ENCODE data around the gene BCR. TPM values are rescaled to one million over a fixed set of nuclear protein-coding genes. Genes with fewer than 3 reads are reported as not detected.

The BCR gene
- total and polyA plus RNA-seq, 2 donors (not counting 1 experiment from before 2014, with no cell fraction given), result 30.2 to 46.4 TPM

DNA sequence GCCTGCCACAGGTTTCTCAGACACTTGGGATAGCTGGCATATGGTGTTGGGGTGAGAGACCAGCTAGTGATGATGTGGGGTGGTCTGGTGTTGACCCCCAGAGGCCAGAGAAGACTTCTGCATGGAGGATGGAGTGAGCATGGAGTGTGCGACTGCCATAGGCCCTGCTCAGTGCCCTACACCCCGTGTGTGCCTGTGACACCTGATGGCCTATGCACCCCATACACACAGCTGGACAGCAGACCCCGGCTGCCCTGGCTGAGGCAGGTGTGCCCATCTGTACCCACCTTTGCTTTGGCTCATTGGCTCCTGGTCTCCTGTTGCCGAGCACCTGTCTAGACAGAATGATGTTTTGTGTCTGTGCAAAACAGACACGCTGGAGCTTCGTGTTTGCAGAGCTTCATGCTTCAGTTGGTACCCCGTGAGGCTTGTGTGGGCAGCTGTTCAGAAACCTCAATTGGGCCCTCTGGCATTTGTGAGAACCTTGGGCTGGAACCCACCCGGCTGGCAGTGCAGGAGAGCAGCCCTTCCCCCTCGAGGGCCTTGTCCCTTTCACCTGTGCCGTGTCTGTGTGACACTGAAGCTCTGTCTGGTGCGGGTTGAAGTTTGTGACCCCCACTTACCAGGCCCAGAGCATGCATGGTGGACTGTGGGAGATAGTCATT lies 27.6 kb downstream of the BCR start:
- TF ChIP-seq, protein P1, sequence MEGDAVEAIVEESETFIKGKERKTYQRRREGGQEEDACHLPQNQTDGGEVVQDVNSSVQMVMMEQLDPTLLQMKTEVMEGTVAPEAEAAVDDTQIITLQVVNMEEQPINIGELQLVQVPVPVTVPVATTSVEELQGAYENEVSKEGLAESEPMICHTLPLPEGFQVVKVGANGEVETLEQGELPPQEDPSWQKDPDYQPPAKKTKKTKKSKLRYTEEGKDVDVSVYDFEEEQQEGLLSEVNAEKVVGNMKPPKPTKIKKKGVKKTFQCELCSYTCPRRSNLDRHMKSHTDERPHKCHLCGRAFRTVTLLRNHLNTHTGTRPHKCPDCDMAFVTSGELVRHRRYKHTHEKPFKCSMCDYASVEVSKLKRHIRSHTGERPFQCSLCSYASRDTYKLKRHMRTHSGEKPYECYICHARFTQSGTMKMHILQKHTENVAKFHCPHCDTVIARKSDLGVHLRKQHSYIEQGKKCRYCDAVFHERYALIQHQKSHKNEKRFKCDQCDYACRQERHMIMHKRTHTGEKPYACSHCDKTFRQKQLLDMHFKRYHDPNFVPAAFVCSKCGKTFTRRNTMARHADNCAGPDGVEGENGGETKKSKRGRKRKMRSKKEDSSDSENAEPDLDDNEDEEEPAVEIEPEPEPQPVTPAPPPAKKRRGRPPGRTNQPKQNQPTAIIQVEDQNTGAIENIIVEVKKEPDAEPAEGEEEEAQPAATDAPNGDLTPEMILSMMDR (IDR thresholded peaks at IDR 0.05), result no peak
- TF ChIP-seq EZH2 (IDR thresholded peaks at IDR 0.05; ENCODE audit: borderline replicate concordance, insufficient read depth, low read depth, low read length, poor library complexity, severe bottlenecking), result no peak
- no peak overlapping the region for H3K9ac ChIP-seq (ENCODE audit: low read length)
- H3K4me2 ChIP-seq (replicated peaks; ENCODE audit: low read depth, low read length, poor library complexity, severe bottlenecking), result peak overlapping the region; percentile 41
- Mint-ChIP-seq H3K9me3 (ENCODE audit: insufficient read depth) (no peaks in the 10 kb centered on the region), H3K27me3 (peaks cover 5% of the 10 kb centered on the region), H3K4me3 (peak overlapping the region; percentile 65), H3K4me1 (peaks cover 36% of the 10 kb centered on the region), H3K27ac (peak overlapping the region; percentile 86)
- H3K4me3 ChIP-seq (ENCODE audit: control extremely low read depth in 1 of 5, extremely low read depth in 1 of 5, insufficient read depth in 1 of 5, low read depth in 2 of 5, low read length in 4 of 5), result no peak overlapping the region
- DNase-seq, result peak; percentile 65
- intact Hi-C loops (cut with micrococcal nuclease), result loop anchor here (1.0 kb wide), 1 partner anchor 11 kb away; no protein-coding TSS in a partner anchor
- CTCF ChIA-PET, result interaction anchor here (0.7 to 3.8 kb wide), 9 partner anchors 11 to 454 kb away, joined by 3 to 17 read pairs (median 3); no protein-coding TSS in a partner anchor
- no peak overlapping the region for H3K27ac ChIP-seq (ENCODE audit: low read length in 2 of 2)
- H3K4me1 ChIP-seq (ENCODE audit: control insufficient read depth in 2 of 2, insufficient read depth in 2 of 2, low read length in 2 of 2), result peaks cover 25 to 30% of the 10 kb centered on the region in 2 donors
- 8% methylated on average over 8 of the region's 11 CpGs for WGBS (ENCODE audit: insufficient coverage)
- ATAC-seq (ENCODE audit: low read depth), result peak; percentile 86
- peaks cover 48% of the 10 kb centered on the region for H4K20me1 ChIP-seq (ENCODE audit: control insufficient read depth, insufficient read depth, low read length, poor library complexity, severe bottlenecking)
- H3K36me3 ChIP-seq (replicated peaks in 1 of 2; ENCODE audit: control extremely low read depth in 1 of 2, control insufficient read depth in 1 of 2, extremely low read depth in 1 of 2, insufficient read depth in 2 of 2, low read length in 1 of 2), result peaks cover 0 to 6% of the 10 kb centered on the region in 2 experiments
- H3K9me3 ChIP-seq (ENCODE audit: control extremely low read depth in 1 of 3, control insufficient read depth in 2 of 3, insufficient read depth in 1 of 3, low read length in 2 of 3), result no peaks in the 10 kb centered on the region
- peaks cover 62% of the 10 kb centered on the region for H3K79me2 ChIP-seq (ENCODE audit: control insufficient read depth, insufficient read depth, low read length)
- H2AFZ ChIP-seq (ENCODE audit: insufficient read depth, low read depth, low read length, poor library complexity, severe bottlenecking), result no peak overlapping the region
- POLR2A ChIA-PET, result interaction anchor here (0.6 to 2.0 kb wide), 7 partner anchors 9 to 636 kb away, joined by 3 to 14 read pairs (median 3); no protein-coding TSS in a partner anchor
- no peaks in the 10 kb centered on the region for H3K27me3 ChIP-seq (replicated peaks in 1 of 4; ENCODE audit: control extremely low read depth in 1 of 4, control insufficient read depth in 3 of 4, insufficient read depth in 4 of 4, low read length in 3 of 4)

All from B cell (primary cell).